Measurements from ENCODE around the gene F2RL2. TPM values are rescaled to one million over a fixed set of nuclear protein-coding genes. Genes with fewer than 3 reads are reported as not detected.

The F2RL2 gene
- polyA plus RNA-seq, 3 donors, result 0.14 TPM; not detected in 2

- no peaks in the 10 kb centered on the region for H3K27me3 Mint-ChIP-seq (ENCODE audit: low read depth in 3 of 3)
- peaks cover 72 to 79% of the 10 kb centered on the region in 2 donors for H3K36me3 Mint-ChIP-seq
- H3K9ac ChIP-seq (ENCODE audit: insufficient read depth, low read length, poor library complexity, severe bottlenecking), result no peak overlapping the region
- TF ChIP-seq CTCF (IDR thresholded peaks at IDR 0.05), result no peak
- no peak overlapping the region for H3K4me3 ChIP-seq (replicated peaks in 1 of 3; ENCODE audit: low read depth in 2 of 3, low read length in 3 of 3)
- H3K36me3 ChIP-seq (replicated peaks in 1 of 2; ENCODE audit: control insufficient read depth in 1 of 2, insufficient read depth in 2 of 2, low read length in 2 of 2), result peaks cover 46 to 88% of the 10 kb centered on the region in 2 donors
- no peak overlapping the region for H3K27ac Mint-ChIP-seq
- WGBS (ENCODE audit: insufficient coverage), result no CpG with 5 or more reads among the region's 6 CpGs
- no peak overlapping the region for H3K27ac ChIP-seq (ENCODE audit: low read depth in 1 of 2, low read length in 2 of 2)
- H3K27me3 ChIP-seq (ENCODE audit: control insufficient read depth in 2 of 2, insufficient read depth in 2 of 2, low read length in 2 of 2), result no peaks in the 10 kb centered on the region
- peaks cover 25% of the 10 kb centered on the region for H4K20me1 ChIP-seq (ENCODE audit: insufficient read depth, low read length)
- H3K9me3 ChIP-seq (replicated peaks in 1 of 2; ENCODE audit: control insufficient read depth in 1 of 2, insufficient read depth in 1 of 2, low read length in 2 of 2), result no peaks in the 10 kb centered on the region
- intact Hi-C loops (cut with micrococcal nuclease), result loop anchor here (5.0 kb wide), 2 partner anchors 40 to 305 kb away; no protein-coding TSS in a partner anchor
- H3K4me1 Mint-ChIP-seq, result peaks cover 11% of the 10 kb centered on the region
- H3K4me2 ChIP-seq (replicated peaks; ENCODE audit: extremely low read depth, low read length, poor library complexity, severe bottlenecking), result no peak overlapping the region
- no peaks in the 10 kb centered on the region for H3K79me2 ChIP-seq (ENCODE audit: insufficient read depth, low read length)
- H3K4me3 Mint-ChIP-seq, result no peak overlapping the region
- no peak overlapping the region for H2AFZ ChIP-seq (ENCODE audit: insufficient read depth, low read depth, low read length, poor library complexity, severe bottlenecking)
- H3K4me1 ChIP-seq (ENCODE audit: control insufficient read depth in 1 of 2, insufficient read depth in 2 of 2, low read length in 2 of 2), result peaks cover 16 to 20% of the 10 kb centered on the region in 2 donors
- H3K9me3 Mint-ChIP-seq, result peaks cover 2 to 6% (median 3%) of the 10 kb centered on the region in 7 donors
- DNase-seq, result no peak
These were observed 19.3 kb upstream of the F2RL2 start for GRCh38 chr5:76642390-76643040.

- H3K4me1 Mint-ChIP-seq, result peaks cover 13% of the 10 kb centered on the region
- H3K9me3 ChIP-seq (replicated peaks in 1 of 2; ENCODE audit: control insufficient read depth in 1 of 2, insufficient read depth in 1 of 2, low read length in 2 of 2), result no peaks in the 10 kb centered on the region
- DNase-seq, result peak; percentile 37 to 55 (median 42)
- H3K27me3 ChIP-seq (ENCODE audit: control insufficient read depth in 2 of 2, insufficient read depth in 2 of 2, low read length in 2 of 2), result no peaks in the 10 kb centered on the region
- no peak overlapping the region for H3K9ac ChIP-seq (ENCODE audit: insufficient read depth, low read length, poor library complexity, severe bottlenecking)
- no peaks in the 10 kb centered on the region for H3K27me3 Mint-ChIP-seq (ENCODE audit: low read depth in 3 of 3)
- H2AFZ ChIP-seq (ENCODE audit: insufficient read depth, low read depth, low read length, poor library complexity, severe bottlenecking), result no peak overlapping the region
- H3K27ac Mint-ChIP-seq, result no peak overlapping the region
- no peak overlapping the region for H3K4me3 ChIP-seq (replicated peaks in 1 of 3; ENCODE audit: low read depth in 2 of 3, low read length in 3 of 3)
- no peaks in the 10 kb centered on the region for H3K9me3 Mint-ChIP-seq
- intact Hi-C loops (cut with micrococcal nuclease), result loop anchor here (2.0 to 5.0 kb wide), 3 partner anchors 39 to 304 kb away; no protein-coding TSS in a partner anchor
- WGBS (ENCODE audit: insufficient coverage), result no CpG with 5 or more reads among the region's 1 CpG
- no peak overlapping the region for H3K4me3 Mint-ChIP-seq
- no peaks in the 10 kb centered on the region for H3K79me2 ChIP-seq (ENCODE audit: insufficient read depth, low read length)
- H3K36me3 ChIP-seq (replicated peaks in 1 of 2; ENCODE audit: control insufficient read depth in 1 of 2, insufficient read depth in 2 of 2, low read length in 2 of 2), result peaks cover 46 to 88% of the 10 kb centered on the region in 2 donors
- peak; percentile 81 for TF ChIP-seq CTCF (IDR thresholded peaks at IDR 0.05)
- H3K36me3 Mint-ChIP-seq, result peaks cover 73 to 81% of the 10 kb centered on the region in 2 donors
- H3K27ac ChIP-seq (ENCODE audit: low read depth in 1 of 2, low read length in 2 of 2), result no peak overlapping the region
- peaks cover 28% of the 10 kb centered on the region for H4K20me1 ChIP-seq (ENCODE audit: insufficient read depth, low read length)
- H3K4me2 ChIP-seq (replicated peaks; ENCODE audit: extremely low read depth, low read length, poor library complexity, severe bottlenecking), result no peak overlapping the region
- H3K4me1 ChIP-seq (ENCODE audit: control insufficient read depth in 1 of 2, insufficient read depth in 2 of 2, low read length in 2 of 2), result peaks cover 16 to 22% of the 10 kb centered on the region in 2 donors
These were observed 18.4 kb upstream of the F2RL2 start for GRCh38 chr5:76641514-76642120.
